ENCODE results near the gene SHISA7.

The SHISA7 gene

DNA sequence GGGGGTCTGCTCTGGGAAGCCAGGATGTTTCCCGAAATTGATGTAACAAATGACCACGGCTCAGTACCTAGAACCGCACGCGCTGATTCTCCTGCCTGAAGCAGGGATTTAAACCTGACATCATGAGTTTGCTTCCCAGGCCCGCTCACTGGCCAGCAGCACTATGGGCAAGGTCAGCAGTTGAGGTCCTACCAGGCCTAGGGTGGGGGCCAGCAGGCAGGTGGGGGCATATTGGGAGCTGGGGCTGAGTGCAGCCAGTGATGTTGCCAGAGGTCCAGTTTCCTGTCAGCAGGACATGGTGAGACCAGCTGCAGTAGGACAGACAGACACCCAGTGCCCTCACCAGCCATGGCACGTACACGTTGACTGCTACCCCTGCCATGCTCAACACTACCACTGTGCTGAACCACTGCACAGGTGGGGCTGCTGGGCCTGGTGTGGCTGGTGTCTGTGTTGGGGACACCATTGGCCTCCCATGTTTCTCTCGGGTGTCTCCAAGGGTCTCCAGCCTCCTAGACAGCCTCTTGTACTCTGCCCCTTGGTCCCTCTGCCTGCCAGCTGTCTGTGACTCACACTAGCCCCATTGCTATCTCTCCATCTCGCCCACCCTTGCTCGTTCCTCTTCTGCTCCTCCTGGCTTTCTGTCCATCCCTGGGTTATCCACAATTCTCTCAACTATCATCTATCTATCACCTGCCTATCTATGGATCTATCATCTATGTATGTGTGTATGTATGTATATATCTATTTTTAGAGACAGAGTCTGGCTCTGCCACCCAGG, 22.6 kb upstream of the SHISA7 start:
- Histone ChIP-seq H3K4me3 (replicated peaks; ENCODE audit: insufficient read depth, low read length) (no peak overlapping the region), H3K27ac (replicated peaks) (no peak overlapping the region), H3K27me3 (ENCODE audit: insufficient read depth, poor library complexity, severe bottlenecking) (no peaks in the 10 kb centered on the region)
- TF ChIP-seq, protein P1, sequence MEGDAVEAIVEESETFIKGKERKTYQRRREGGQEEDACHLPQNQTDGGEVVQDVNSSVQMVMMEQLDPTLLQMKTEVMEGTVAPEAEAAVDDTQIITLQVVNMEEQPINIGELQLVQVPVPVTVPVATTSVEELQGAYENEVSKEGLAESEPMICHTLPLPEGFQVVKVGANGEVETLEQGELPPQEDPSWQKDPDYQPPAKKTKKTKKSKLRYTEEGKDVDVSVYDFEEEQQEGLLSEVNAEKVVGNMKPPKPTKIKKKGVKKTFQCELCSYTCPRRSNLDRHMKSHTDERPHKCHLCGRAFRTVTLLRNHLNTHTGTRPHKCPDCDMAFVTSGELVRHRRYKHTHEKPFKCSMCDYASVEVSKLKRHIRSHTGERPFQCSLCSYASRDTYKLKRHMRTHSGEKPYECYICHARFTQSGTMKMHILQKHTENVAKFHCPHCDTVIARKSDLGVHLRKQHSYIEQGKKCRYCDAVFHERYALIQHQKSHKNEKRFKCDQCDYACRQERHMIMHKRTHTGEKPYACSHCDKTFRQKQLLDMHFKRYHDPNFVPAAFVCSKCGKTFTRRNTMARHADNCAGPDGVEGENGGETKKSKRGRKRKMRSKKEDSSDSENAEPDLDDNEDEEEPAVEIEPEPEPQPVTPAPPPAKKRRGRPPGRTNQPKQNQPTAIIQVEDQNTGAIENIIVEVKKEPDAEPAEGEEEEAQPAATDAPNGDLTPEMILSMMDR (IDR thresholded peaks at IDR 0.05; ENCODE audit: insufficient read depth, low read length) = no peak
- TF ChIP-seq POLR2AphosphoS5 (IDR thresholded peaks at IDR 0.05; ENCODE audit: low read depth) = no peak
- no peak for TF ChIP-seq REST (IDR thresholded peaks at IDR 0.05; ENCODE audit: insufficient replicate concordance, low read depth)
- no peak for TF ChIP-seq SPI1 (IDR thresholded peaks at IDR 0.05; ENCODE audit: borderline replicate concordance, low read depth)
- TF ChIP-seq GABPA (IDR thresholded peaks at IDR 0.05; ENCODE audit: low read depth) = no peak
- no peak for DNase-seq (ENCODE audit: low read depth in 1 of 2, low spot score in 1 of 2)

DNA sequence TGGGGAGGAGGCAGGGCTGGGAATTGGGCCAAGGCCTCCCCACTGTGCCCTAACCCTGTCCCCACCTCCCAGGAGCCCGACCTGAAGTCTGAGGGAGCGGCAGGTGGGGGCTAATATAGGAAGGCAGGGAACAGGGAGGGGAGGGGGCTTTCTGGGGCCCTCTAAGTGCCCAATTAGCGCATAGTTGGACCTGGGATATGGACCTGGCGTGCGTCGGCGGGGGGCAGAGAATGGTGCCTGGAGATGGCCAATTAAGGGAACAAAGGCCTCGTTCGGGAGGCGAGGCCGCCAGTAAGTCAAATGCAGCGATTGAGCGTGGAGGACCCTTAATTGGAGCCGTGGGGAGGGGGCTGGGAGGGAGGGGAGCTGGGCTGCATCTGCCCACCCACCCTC, 21.6 kb upstream of the SHISA7 start, which contains the start of gene C19orf85:
TSS of gene C19orf85 (minus strand) at position 90 of the 393 bp plus-strand sequence. CDS start 197 bp downstream, outside the sequence.
- no peaks in the 10 kb centered on the region for H3K27me3 ChIP-seq (ENCODE audit: insufficient read depth, poor library complexity, severe bottlenecking)
- DNase-seq (ENCODE audit: low read depth in 1 of 2, low spot score in 1 of 2) = no peak
- H3K4me3 ChIP-seq (replicated peaks; ENCODE audit: insufficient read depth, low read length) = no peak within 1 kb of the TSS
- TF ChIP-seq, protein P1 (IDR thresholded peaks at IDR 0.05; ENCODE audit: insufficient read depth, low read length) = no peak
- TF ChIP-seq SPI1 (IDR thresholded peaks at IDR 0.05; ENCODE audit: borderline replicate concordance, low read depth) = no peak
- no peak for TF ChIP-seq GABPA (IDR thresholded peaks at IDR 0.05; ENCODE audit: low read depth)
- no peak for TF ChIP-seq REST (IDR thresholded peaks at IDR 0.05; ENCODE audit: insufficient replicate concordance, low read depth)
- TF ChIP-seq POLR2AphosphoS5 (IDR thresholded peaks at IDR 0.05; ENCODE audit: low read depth) = no peak
- H3K27ac ChIP-seq (replicated peaks) = no peak within 1 kb of the TSS

GRCh38 chr19:55464039-55464661, 21.1 kb upstream of the SHISA7 start:
- Histone ChIP-seq H3K27ac (replicated peaks) (no peak overlapping the region), H3K4me3 (replicated peaks; ENCODE audit: insufficient read depth, low read length) (no peak overlapping the region), H3K27me3 (ENCODE audit: insufficient read depth, poor library complexity, severe bottlenecking) (no peaks in the 10 kb centered on the region)
- no peak for TF ChIP-seq SPI1 (IDR thresholded peaks at IDR 0.05; ENCODE audit: borderline replicate concordance, low read depth)
- no peak for TF ChIP-seq REST (IDR thresholded peaks at IDR 0.05; ENCODE audit: insufficient replicate concordance, low read depth)
- no peak for DNase-seq (ENCODE audit: low read depth in 1 of 2, low spot score in 1 of 2)
